ENCODE measurements around the gene HSPG2. TPM values are rescaled to one million over a fixed set of nuclear protein-coding genes. Genes with fewer than 3 reads are reported as not detected.

HSPG2 gene
- total and polyA plus RNA-seq, 9 of the 15 experiments (the other 6 are each of a cell fraction or from before 2014, with no cell fraction given) = 0.14 to 160 (median 15.7) TPM

GRCh38 chr1:21916447-21917238 lies 20.5 kb downstream of the HSPG2 start (continued):
- TF ChIP-seq CREB1 (IDR thresholded peaks at IDR 0.05) (no peak), CREB1 (CRISPR knock-in tag; IDR thresholded peaks at IDR 0.05) (0 out of 2 replicates have a peak, but pooled peaks have one; percentile 44), HDAC2 (IDR thresholded peaks at IDR 0.05) (peak; percentile 94), SMC3 (conservative IDR thresholded peaks at IDR 0.05; ENCODE audit: insufficient read depth, low read depth, low read length) (no peak), SRSF3 (IDR thresholded peaks at IDR 0.05; ENCODE audit: insufficient read depth, low read length) (no peak), TAF9B (IDR thresholded peaks at IDR 0.05; ENCODE audit: partially characterized antibody) (no peak), HMGXB4 (CRISPR knock-in tag; IDR thresholded peaks at IDR 0.05) (no peak), ZNF311 (CRISPR knock-in tag; IDR thresholded peaks at IDR 0.05) (no peak), PREB (CRISPR knock-in tag; IDR thresholded peaks at IDR 0.05) (no peak), MYNN (IDR thresholded peaks at IDR 0.05) (peak; percentile 90), MYNN (CRISPR knock-in tag; IDR thresholded peaks at IDR 0.05) (no peak), GATAD2A (IDR thresholded peaks at IDR 0.05) (peak; percentile 90), ZNF174 (CRISPR knock-in tag; IDR thresholded peaks at IDR 0.05) (no peak), SMAD2 (IDR thresholded peaks at IDR 0.05; ENCODE audit: low read depth, low read length) (no peak), SMARCB1 (IDR thresholded peaks at IDR 0.05; ENCODE audit: insufficient read length, low read depth) (no peak), MTA3 (IDR thresholded peaks at IDR 0.05; ENCODE audit: borderline replicate concordance) (peak; percentile 86), POLR2H (tag; IDR thresholded peaks at IDR 0.05; ENCODE audit: low read depth) (no peak)
- TF ChIP-seq, protein P1, sequence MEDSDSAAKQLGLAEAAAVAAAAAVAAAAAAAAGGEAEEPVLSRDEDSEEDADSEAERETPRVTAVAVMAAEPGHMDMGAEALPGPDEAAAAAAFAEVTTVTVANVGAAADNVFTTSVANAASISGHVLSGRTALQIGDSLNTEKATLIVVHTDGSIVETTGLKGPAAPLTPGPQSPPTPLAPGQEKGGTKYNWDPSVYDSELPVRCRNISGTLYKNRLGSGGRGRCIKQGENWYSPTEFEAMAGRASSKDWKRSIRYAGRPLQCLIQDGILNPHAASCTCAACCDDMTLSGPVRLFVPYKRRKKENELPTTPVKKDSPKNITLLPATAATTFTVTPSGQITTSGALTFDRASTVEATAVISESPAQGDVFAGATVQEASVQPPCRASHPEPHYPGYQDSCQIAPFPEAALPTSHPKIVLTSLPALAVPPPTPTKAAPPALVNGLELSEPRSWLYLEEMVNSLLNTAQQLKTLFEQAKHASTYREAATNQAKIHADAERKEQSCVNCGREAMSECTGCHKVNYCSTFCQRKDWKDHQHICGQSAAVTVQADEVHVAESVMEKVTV (CRISPR knock-in tag; IDR thresholded peaks at IDR 0.05) = no peak
- TF ChIP-seq, protein P2, sequence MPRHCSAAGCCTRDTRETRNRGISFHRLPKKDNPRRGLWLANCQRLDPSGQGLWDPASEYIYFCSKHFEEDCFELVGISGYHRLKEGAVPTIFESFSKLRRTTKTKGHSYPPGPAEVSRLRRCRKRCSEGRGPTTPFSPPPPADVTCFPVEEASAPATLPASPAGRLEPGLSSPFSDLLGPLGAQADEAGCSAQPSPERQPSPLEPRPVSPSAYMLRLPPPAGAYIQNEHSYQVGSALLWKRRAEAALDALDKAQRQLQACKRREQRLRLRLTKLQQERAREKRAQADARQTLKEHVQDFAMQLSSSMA (CRISPR knock-in tag; IDR thresholded peaks at IDR 0.05) = no peak
